ENCODE results near the gene PLD1.

- no peak for TF ChIP-seq CTCF (conservative IDR thresholded peaks at IDR 0.05; ENCODE audit: low read length)
- no peak for TF ChIP-seq EZH2phosphoT487 (IDR thresholded peaks at IDR 0.05; ENCODE audit: borderline replicate concordance)
Measured at GRCh38 chr3:171758109-171758508, 52.2 kb downstream of the PLD1 start.
